Measurements from ENCODE around the gene FNDC3B.

The FNDC3B gene

GRCh38 chr3:172193436-172193835, 154.1 kb downstream of the FNDC3B start:
- no peak for TF ChIP-seq POLR2AphosphoS5 (IDR thresholded peaks at IDR 0.05; ENCODE audit: low read depth, low read length)
- no peak for TF ChIP-seq TAF1 (IDR thresholded peaks at IDR 0.05; ENCODE audit: borderline replicate concordance, insufficient read depth, low read length)
- TF ChIP-seq SIN3A (IDR thresholded peaks at IDR 0.05; ENCODE audit: borderline replicate concordance, insufficient read depth, low read length): no peak
- no peak for TF ChIP-seq FOXP2 (optimal IDR thresholded peaks at IDR 0.05; ENCODE audit: borderline replicate concordance, extremely low read depth, extremely low read length, insufficient read depth)
- no peak for TF ChIP-seq REST (IDR thresholded peaks at IDR 0.05; ENCODE audit: insufficient read depth in 1 of 2, low read depth in 2 of 2, low read length in 2 of 2)

GRCh38 chr3:172194702-172195406, 155.5 kb downstream of the FNDC3B start:
- TF ChIP-seq POLR2AphosphoS5 (IDR thresholded peaks at IDR 0.05; ENCODE audit: low read depth, low read length) (no peak), REST (IDR thresholded peaks at IDR 0.05; ENCODE audit: insufficient read depth in 1 of 2, low read depth in 2 of 2, low read length in 2 of 2) (no peak), SIN3A (IDR thresholded peaks at IDR 0.05; ENCODE audit: borderline replicate concordance, insufficient read depth, low read length) (no peak), FOXP2 (optimal IDR thresholded peaks at IDR 0.05; ENCODE audit: borderline replicate concordance, extremely low read depth, extremely low read length, insufficient read depth) (no peak), TAF1 (IDR thresholded peaks at IDR 0.05; ENCODE audit: borderline replicate concordance, insufficient read depth, low read length) (no peak)

- no peak for TF ChIP-seq FOXP2 (optimal IDR thresholded peaks at IDR 0.05; ENCODE audit: borderline replicate concordance, extremely low read depth, extremely low read length, insufficient read depth)
- no peak for TF ChIP-seq TAF1 (IDR thresholded peaks at IDR 0.05; ENCODE audit: borderline replicate concordance, insufficient read depth, low read length)
- TF ChIP-seq SIN3A (IDR thresholded peaks at IDR 0.05; ENCODE audit: borderline replicate concordance, insufficient read depth, low read length): no peak
- TF ChIP-seq POLR2AphosphoS5 (IDR thresholded peaks at IDR 0.05; ENCODE audit: low read depth, low read length): no peak
- no peak for TF ChIP-seq REST (IDR thresholded peaks at IDR 0.05; ENCODE audit: insufficient read depth in 1 of 2, low read depth in 2 of 2, low read length in 2 of 2)
These were observed 156.0 kb downstream of the FNDC3B start for GRCh38 chr3:172195407-172195754.

GRCh38 chr3:172197344-172197743, 158.0 kb downstream of the FNDC3B start:
- TF ChIP-seq SIN3A (IDR thresholded peaks at IDR 0.05; ENCODE audit: borderline replicate concordance, insufficient read depth, low read length) (no peak), POLR2AphosphoS5 (IDR thresholded peaks at IDR 0.05; ENCODE audit: low read depth, low read length) (no peak), FOXP2 (optimal IDR thresholded peaks at IDR 0.05; ENCODE audit: borderline replicate concordance, extremely low read depth, extremely low read length, insufficient read depth) (no peak), TAF1 (IDR thresholded peaks at IDR 0.05; ENCODE audit: borderline replicate concordance, insufficient read depth, low read length) (no peak), REST (IDR thresholded peaks at IDR 0.05; ENCODE audit: insufficient read depth in 1 of 2, low read depth in 2 of 2, low read length in 2 of 2) (no peak)

Measured in PFSK-1 (cell line).